ENCODE data around the gene GOLIM4.

The GOLIM4 gene

DNA sequence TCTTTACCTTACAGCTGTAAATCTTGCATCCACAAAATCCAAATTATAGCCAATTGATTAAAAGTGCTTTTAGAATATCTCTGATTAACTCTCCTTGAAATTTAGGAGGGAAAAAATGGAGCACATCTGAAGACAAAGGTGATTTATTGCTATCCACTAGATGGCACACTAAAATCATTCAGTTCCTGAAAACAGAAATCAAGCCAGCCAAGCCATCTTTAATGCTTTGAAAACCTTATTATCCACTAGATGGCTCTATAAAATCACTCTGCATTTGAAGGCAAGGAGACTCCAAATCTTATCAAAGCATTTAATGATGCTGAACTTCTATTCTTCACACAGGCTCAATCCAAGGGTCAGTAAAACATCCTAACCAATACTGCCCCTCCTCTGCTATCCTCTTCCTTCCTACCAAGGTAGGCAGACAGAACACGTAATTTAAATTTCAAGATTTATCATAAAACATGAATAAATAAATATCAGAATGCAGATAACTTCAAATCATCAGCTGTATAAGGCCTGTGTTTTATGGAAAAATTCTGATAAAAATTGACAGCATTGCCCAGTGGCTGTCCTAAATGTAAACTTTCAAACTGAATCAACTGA is 48.4 kb downstream of the GOLIM4 start:
- TF ChIP-seq, protein P1, sequence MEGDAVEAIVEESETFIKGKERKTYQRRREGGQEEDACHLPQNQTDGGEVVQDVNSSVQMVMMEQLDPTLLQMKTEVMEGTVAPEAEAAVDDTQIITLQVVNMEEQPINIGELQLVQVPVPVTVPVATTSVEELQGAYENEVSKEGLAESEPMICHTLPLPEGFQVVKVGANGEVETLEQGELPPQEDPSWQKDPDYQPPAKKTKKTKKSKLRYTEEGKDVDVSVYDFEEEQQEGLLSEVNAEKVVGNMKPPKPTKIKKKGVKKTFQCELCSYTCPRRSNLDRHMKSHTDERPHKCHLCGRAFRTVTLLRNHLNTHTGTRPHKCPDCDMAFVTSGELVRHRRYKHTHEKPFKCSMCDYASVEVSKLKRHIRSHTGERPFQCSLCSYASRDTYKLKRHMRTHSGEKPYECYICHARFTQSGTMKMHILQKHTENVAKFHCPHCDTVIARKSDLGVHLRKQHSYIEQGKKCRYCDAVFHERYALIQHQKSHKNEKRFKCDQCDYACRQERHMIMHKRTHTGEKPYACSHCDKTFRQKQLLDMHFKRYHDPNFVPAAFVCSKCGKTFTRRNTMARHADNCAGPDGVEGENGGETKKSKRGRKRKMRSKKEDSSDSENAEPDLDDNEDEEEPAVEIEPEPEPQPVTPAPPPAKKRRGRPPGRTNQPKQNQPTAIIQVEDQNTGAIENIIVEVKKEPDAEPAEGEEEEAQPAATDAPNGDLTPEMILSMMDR (IDR thresholded peaks at IDR 0.05; ENCODE audit: borderline replicate concordance, control extremely low read depth, extremely low read depth, insufficient read depth, missing control alignments): peak; percentile 68
- in situ Hi-C loops (cut with MboI; ENCODE audit: low sequenced_read_pairs, unreplicated experiment): loop anchor here (25.0 kb wide), 1 partner anchor 815 kb away; no protein-coding TSS in a partner anchor
- DNase-seq (ENCODE audit: low spot score): peak; percentile 47

DNA sequence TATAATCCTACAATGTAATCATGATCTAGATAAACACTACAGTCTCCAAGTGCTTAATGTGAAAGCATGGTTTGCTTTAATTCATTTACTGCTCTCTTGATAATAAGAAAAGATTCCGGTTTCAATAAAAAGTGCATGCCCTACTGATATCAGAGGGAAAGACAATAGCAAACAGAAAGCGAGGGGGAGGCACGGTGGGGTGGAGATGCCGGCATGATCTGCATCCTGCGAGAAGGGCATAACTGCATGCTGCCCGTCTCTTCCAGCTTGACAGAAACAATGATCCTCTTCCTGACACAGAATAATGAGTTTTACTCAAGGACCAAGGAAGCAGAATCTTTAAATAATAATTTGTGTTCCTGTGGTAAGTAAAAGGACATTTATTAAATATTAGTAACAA is 51.7 kb downstream of the GOLIM4 start:
- TF ChIP-seq, protein P1 (IDR thresholded peaks at IDR 0.05; ENCODE audit: borderline replicate concordance, control extremely low read depth, extremely low read depth, insufficient read depth, missing control alignments): no peak
- in situ Hi-C loops (cut with MboI; ENCODE audit: low sequenced_read_pairs, unreplicated experiment): loop anchor here (5.0 to 25.0 kb wide), 2 partner anchors 118 to 818 kb away; no protein-coding TSS in a partner anchor
- DNase-seq (ENCODE audit: low spot score): no peak

DNA sequence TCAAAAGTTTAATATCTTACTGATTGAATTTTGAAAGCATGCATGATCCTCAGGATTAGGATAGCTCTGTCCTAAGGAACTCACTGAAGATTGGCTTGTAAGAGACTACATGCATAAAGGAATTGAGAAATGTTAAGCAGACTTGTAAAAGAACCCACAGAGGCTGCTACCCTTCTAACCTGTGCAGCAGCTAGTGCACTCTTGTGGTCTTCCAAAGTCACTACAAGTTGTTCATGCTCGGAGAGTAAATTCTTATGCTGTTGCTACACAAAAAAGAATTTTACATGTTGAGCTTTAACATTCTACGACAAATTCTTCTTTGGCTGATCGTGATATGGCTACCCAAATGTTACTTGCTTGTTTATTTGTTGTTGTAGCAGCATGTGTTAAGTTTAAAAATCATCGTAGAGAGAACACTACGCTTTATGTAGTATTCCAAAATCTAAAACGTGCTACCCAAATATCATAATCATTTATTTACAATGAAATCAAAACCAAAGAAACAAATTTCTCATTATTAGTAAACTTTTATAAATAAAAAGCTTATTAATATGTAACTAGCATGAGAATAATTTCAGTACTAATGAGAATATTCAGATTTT is 55.0 kb downstream of the GOLIM4 start:
- TF ChIP-seq, protein P1 (IDR thresholded peaks at IDR 0.05; ENCODE audit: borderline replicate concordance, control extremely low read depth, extremely low read depth, insufficient read depth, missing control alignments): peak; percentile 23
- in situ Hi-C loops (cut with MboI; ENCODE audit: low sequenced_read_pairs, unreplicated experiment): loop anchor here (5.0 to 25.0 kb wide), 2 partner anchors 122 to 822 kb away; no protein-coding TSS in a partner anchor
- DNase-seq (ENCODE audit: low spot score): no peak

DNA sequence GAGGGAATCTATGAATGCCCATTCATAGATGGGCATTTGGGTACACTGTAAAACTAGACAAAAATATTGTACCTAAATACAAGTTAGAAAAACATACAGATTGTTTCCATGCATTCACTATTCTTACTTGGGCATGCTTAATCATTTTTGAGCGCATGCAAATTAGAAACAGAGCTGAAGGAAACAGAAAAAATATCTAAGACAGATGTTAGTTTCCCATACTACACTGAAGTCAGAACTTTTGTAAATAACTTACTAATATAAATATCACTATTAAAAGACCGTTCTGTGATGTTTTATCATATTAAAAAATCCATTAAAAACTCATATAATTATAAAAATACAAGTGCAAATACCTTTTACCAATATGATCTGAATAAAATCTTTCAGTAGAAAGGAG is 58.7 kb downstream of the GOLIM4 start:
- DNase-seq (ENCODE audit: low spot score): no peak
- TF ChIP-seq, protein P1 (IDR thresholded peaks at IDR 0.05; ENCODE audit: borderline replicate concordance, control extremely low read depth, extremely low read depth, insufficient read depth, missing control alignments): no peak
- in situ Hi-C loops (cut with MboI; ENCODE audit: low sequenced_read_pairs, unreplicated experiment): loop anchor here (25.0 kb wide), 1 partner anchor 825 kb away; no protein-coding TSS in a partner anchor

DNA sequence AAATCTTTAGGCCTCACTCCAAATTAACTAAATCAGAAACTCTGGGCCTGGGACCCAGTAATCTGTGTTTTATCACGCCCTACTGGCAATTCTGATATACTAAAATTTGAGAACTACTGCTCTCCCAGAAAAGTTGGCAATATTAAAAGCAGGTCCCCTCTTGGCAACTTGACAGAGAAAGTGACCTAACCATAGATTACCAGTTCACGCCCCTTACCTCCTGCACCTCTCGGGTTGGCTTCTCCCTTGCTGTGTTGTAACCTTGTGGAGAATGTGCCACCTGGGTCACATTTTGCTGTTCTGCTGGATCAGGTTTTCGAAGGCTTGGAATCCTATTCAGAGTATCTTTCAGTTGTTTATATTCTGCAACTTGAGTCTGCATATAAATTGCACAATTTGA is 59.1 kb downstream of the GOLIM4 start:
- in situ Hi-C loops (cut with MboI; ENCODE audit: low sequenced_read_pairs, unreplicated experiment): loop anchor here (25.0 kb wide), 1 partner anchor 826 kb away; no protein-coding TSS in a partner anchor
- TF ChIP-seq, protein P1 (IDR thresholded peaks at IDR 0.05; ENCODE audit: borderline replicate concordance, control extremely low read depth, extremely low read depth, insufficient read depth, missing control alignments): no peak
- DNase-seq (ENCODE audit: low spot score): no peak

DNA sequence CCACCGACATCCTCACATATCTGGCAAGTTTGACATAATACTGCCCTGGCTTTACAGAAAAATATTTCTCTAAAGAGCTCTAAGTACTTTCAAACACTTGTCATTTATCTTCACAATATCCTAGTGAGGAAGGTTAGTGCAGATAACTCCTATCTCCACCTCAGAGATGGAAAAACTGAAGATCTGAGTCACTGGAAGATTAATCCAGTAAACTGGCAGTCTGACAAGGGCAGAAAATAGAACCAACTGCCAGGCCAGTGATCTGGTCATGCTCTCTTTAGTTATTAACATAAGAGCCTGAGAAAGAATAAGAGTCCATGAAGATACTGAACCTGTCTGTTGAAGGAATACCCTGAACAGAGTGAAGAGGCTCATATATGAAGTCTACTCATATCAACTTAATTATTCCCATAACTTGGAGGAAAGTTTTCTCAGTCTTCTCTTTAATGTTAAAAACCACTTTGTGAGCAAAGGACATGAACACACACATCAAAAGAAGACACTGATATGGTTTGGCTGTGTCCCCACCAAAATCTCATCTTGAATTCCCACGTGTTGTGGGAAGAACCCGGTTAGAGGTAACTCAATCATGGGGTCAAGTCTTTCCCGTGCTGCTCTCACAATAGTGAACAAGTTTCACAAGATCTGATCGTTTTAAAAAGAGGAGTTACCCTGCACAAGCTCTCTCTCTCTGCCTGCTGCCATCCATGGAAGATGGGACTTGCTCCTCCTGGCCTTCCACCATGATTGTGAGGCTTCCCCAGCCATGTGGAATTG is 61.4 kb downstream of the GOLIM4 start:
- in situ Hi-C loops (cut with MboI; ENCODE audit: low sequenced_read_pairs, unreplicated experiment): loop anchor here (25.0 kb wide), 1 partner anchor 828 kb away; no protein-coding TSS in a partner anchor
- DNase-seq (ENCODE audit: low spot score): no peak
- TF ChIP-seq, protein P1 (IDR thresholded peaks at IDR 0.05; ENCODE audit: borderline replicate concordance, control extremely low read depth, extremely low read depth, insufficient read depth, missing control alignments): no peak
